HCT116 (cell line): ENCODE data around the gene SALL3.

Experiments
- TF ChIP-seq, protein P1 (sequence below), 3 experiments: fragments of 200-600 bp in 1 of 3; sonication (generic) in 1 of 3; IDR thresholded peaks in 2 of 3; conservative IDR thresholded peaks in 1 of 3; 2 replicates each; pipeline ENCODE4 v1.5.1; 2012 to 2017; ENCODE audit warnings: low read depth in 2 of 3, low read length in 2 of 3, antibody characterized with exemption in 1 of 3, borderline replicate concordance in 1 of 3, control low read depth in 1 of 3, mild to moderate bottlenecking in 1 of 3, mixed read lengths in 1 of 3, mixed run types in 1 of 3, moderate library complexity in 1 of 3; ENCODE audit not compliant: insufficient read depth in 1 of 3
- TF ChIP-seq, protein P2 (sequence below): IDR thresholded peaks from 2 replicates; pipeline ENCODE4 v1.6.1; 2012

DNA sequence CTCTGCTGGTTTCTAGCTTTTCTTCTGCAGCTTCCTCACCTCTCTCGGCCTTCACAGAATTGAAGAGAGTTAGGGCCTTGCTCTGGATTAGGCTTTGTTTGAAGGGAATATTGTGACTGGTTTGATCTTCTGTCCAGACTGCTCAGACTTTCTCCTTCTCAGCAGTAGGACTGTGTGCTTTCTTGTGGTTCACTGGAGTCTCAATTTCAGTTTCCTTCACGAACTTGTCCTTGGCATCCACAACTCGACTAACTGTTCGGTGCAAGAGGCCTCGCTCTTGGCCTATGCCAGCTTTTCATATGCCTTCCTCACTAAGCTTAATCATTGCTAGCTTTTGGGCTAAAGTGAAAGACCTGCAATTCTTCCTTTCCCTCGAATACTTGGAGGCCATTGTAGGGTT lies 18.9 kb upstream of the SALL3 start:
- TF ChIP-seq, protein P1, sequence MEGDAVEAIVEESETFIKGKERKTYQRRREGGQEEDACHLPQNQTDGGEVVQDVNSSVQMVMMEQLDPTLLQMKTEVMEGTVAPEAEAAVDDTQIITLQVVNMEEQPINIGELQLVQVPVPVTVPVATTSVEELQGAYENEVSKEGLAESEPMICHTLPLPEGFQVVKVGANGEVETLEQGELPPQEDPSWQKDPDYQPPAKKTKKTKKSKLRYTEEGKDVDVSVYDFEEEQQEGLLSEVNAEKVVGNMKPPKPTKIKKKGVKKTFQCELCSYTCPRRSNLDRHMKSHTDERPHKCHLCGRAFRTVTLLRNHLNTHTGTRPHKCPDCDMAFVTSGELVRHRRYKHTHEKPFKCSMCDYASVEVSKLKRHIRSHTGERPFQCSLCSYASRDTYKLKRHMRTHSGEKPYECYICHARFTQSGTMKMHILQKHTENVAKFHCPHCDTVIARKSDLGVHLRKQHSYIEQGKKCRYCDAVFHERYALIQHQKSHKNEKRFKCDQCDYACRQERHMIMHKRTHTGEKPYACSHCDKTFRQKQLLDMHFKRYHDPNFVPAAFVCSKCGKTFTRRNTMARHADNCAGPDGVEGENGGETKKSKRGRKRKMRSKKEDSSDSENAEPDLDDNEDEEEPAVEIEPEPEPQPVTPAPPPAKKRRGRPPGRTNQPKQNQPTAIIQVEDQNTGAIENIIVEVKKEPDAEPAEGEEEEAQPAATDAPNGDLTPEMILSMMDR (IDR thresholded peaks at IDR 0.05 in 2 of 3, conservative IDR thresholded peaks at IDR 0.05 in 1 of 3; ENCODE audit: borderline replicate concordance in 1 of 3, insufficient read depth in 1 of 3, low read depth in 2 of 3, low read length in 2 of 3), result no peak
- TF ChIP-seq, protein P2, sequence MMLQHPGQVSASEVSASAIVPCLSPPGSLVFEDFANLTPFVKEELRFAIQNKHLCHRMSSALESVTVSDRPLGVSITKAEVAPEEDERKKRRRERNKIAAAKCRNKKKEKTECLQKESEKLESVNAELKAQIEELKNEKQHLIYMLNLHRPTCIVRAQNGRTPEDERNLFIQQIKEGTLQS, result no peak
